Karpas-422 (cell line): Measurements from ENCODE around the gene ARL4D. TPM values are rescaled to one million over a fixed set of nuclear protein-coding genes. Genes with fewer than 3 reads are reported as not detected.
"Not testable (repeated sequence)": the region's sequence is repeated elsewhere in the genome, so short reads cannot be mapped to it uniquely, and the experiment has no call there.

Experiments used
- DNase-seq: peaks from one replicate; pipeline ENCODE4 v3.0.0-alpha.2; 2015
- H2AFZ ChIP-seq: fragments of 200-600 bp; sonication (generic); 2 replicates; pipeline ENCODE4 v1.6.1; 2014; ENCODE audit warnings: antibody characterized with exemption, low read length, mixed read lengths
- H3K27ac ChIP-seq: fragments of 200-600 bp; sonication (generic); 2 replicates; pipeline ENCODE4 v1.5.1; 2014; ENCODE audit warnings: mild to moderate bottlenecking, low read length, moderate library complexity
- H3K27me3 ChIP-seq: fragments of 200-600 bp; sonication (generic); 2 replicates; pipeline ENCODE4 v1.6.1; 2014; ENCODE audit warnings: low read length, mixed read lengths
- H3K36me3 ChIP-seq: fragments of 200-600 bp; sonication (generic); 2 replicates; pipeline ENCODE4 v1.6.1; 2014; ENCODE audit warnings: low read length, mixed read lengths; ENCODE audit not compliant: insufficient read depth
- H3K4me1 ChIP-seq: fragments of 200-600 bp; sonication (generic); 2 replicates; pipeline ENCODE4 v1.6.1; 2014; ENCODE audit warnings: mild to moderate bottlenecking, low read length, mixed read lengths
- H3K4me2 ChIP-seq: fragments of 200-600 bp; sonication (generic); 2 replicates; pipeline ENCODE4 v1.6.1; 2014; ENCODE audit warnings: low read length, low read depth, mild to moderate bottlenecking; ENCODE audit not compliant: poor library complexity, severe bottlenecking
- H3K4me3 ChIP-seq: fragments of 200-600 bp; sonication (generic); 2 replicates; pipeline ENCODE4 v1.5.1; 2014; ENCODE audit warnings: mild to moderate bottlenecking, antibody characterized with exemption, low read length, mixed read lengths
- H3K79me2 ChIP-seq: fragments of 200-600 bp; sonication (generic); 2 replicates; pipeline ENCODE4 v1.6.1; 2014; ENCODE audit warnings: mild to moderate bottlenecking, low read length, mixed read lengths
- H3K9ac ChIP-seq: fragments of 200-600 bp; sonication (generic); 2 replicates; pipeline ENCODE4 v1.6.0; 2014; ENCODE audit warnings: low read length
- H3K9me2 ChIP-seq: fragments of 200-600 bp; sonication (generic), shearing (Covaris generic); replicated peaks from 2 replicates; pipeline ENCODE4 v1.6.0; 2014; ENCODE audit warnings: mild to moderate bottlenecking, low read length, moderate library complexity; ENCODE audit not compliant: insufficient read depth
- H3K9me3 ChIP-seq: fragments of 300-700, 200-600 bp; sonication (generic); 2 replicates; pipeline ENCODE4 v1.6.1; 2014; ENCODE audit warnings: low read length, mixed read lengths
- H4K20me1 ChIP-seq: fragments of 200-600 bp; sonication (generic); 2 replicates; pipeline ENCODE4 v1.6.1; 2014; ENCODE audit warnings: mild to moderate bottlenecking, antibody characterized with exemption, low read length, low read depth; ENCODE audit not compliant: insufficient read depth
- total RNA-seq: library from RNA; depleted of rRNA; stranded (reverse); fragments of >200 nt; shearing (Covaris generic); gene quantifications from 2 replicates; pipeline ENCODE4 v1.2.3, GENCODE V29; 2014; ENCODE audit warnings: low replicate concordance

The ARL4D gene
- total RNA-seq, 1 experiment from 2014 or later, result not detected

GRCh38 chr17:43375915-43376314 is 22.9 kb upstream of the ARL4D start:
- not testable (repeated sequence) for H3K4me2 ChIP-seq, H3K27ac ChIP-seq, H3K79me2 ChIP-seq, DNase-seq, H3K9ac ChIP-seq, H3K27me3 ChIP-seq, H2AFZ ChIP-seq, H3K4me3 ChIP-seq, H3K9me2 ChIP-seq, H4K20me1 ChIP-seq, H3K36me3 ChIP-seq
- H3K4me1 ChIP-seq, result peaks cover 14% of the 10 kb centered on the region
- H3K9me3 ChIP-seq, result peaks cover 10% of the 10 kb centered on the region

GRCh38 chr17:43377056-43377810 is 21.6 kb upstream of the ARL4D start:
- H3K9me2 ChIP-seq, result no peaks in the 10 kb centered on the region
- DNase-seq, result no peak
- no peaks in the 10 kb centered on the region for H4K20me1 ChIP-seq
- no peaks in the 10 kb centered on the region; the same call in 1 of the 2 replicates for H3K36me3 ChIP-seq
- H3K79me2 ChIP-seq, result no peaks in the 10 kb centered on the region
- no peak overlapping the region for H3K9ac ChIP-seq
- no peak overlapping the region for H3K4me3 ChIP-seq
- peaks cover 13% of the 10 kb centered on the region for H3K9me3 ChIP-seq
- H3K4me1 ChIP-seq, result peaks cover 5% of the 10 kb centered on the region
- H3K27ac ChIP-seq, result no peak overlapping the region
- H3K4me2 ChIP-seq, result no peak overlapping the region
- H3K27me3 ChIP-seq, result no peaks in the 10 kb centered on the region
- no peak overlapping the region for H2AFZ ChIP-seq

- Histone ChIP-seq H3K4me1 (no peaks in the 10 kb centered on the region), H3K27ac (no peak overlapping the region), H3K4me2 (no peak overlapping the region), H3K27me3 (no peaks in the 10 kb centered on the region), H3K9me3 (peaks cover 13% of the 10 kb centered on the region), H2AFZ (no peak overlapping the region), H4K20me1 (no peaks in the 10 kb centered on the region), H3K9ac (no peak overlapping the region), H3K9me2 (no peaks in the 10 kb centered on the region), H3K4me3 (no peak overlapping the region), H3K79me2 (no peaks in the 10 kb centered on the region), H3K36me3 (no peaks in the 10 kb centered on the region; the same call in 1 of the 2 replicates)
- DNase-seq, result no peak
Measured at GRCh38 chr17:43378766-43379165, 20.0 kb upstream of the ARL4D start.

GRCh38 chr17:43380307-43380706 is 18.5 kb upstream of the ARL4D start:
- Histone ChIP-seq H4K20me1 (no peaks in the 10 kb centered on the region), H3K36me3 (no peaks in the 10 kb centered on the region; the same call in 1 of the 2 replicates), H3K27ac (no peak overlapping the region), H3K27me3 (no peaks in the 10 kb centered on the region), H3K4me1 (no peaks in the 10 kb centered on the region), H3K9ac (no peak overlapping the region), H3K4me2 (no peak overlapping the region), H3K9me3 (peaks cover 13% of the 10 kb centered on the region), H3K9me2 (no peaks in the 10 kb centered on the region), H3K4me3 (no peak overlapping the region), H3K79me2 (no peaks in the 10 kb centered on the region), H2AFZ (no peak overlapping the region)
- no peak for DNase-seq

GRCh38 chr17:43381204-43381603 is 17.6 kb upstream of the ARL4D start:
- H4K20me1 ChIP-seq, result no peaks in the 10 kb centered on the region
- no peak overlapping the region for H2AFZ ChIP-seq
- no peaks in the 10 kb centered on the region; the same call in 1 of the 2 replicates for H3K36me3 ChIP-seq
- no peak overlapping the region for H3K27ac ChIP-seq
- no peaks in the 10 kb centered on the region for H3K9me2 ChIP-seq
- no peak overlapping the region for H3K4me3 ChIP-seq
- peaks cover 13% of the 10 kb centered on the region for H3K9me3 ChIP-seq
- H3K9ac ChIP-seq, result no peak overlapping the region
- H3K4me2 ChIP-seq, result no peak overlapping the region
- DNase-seq, result no peak
- H3K79me2 ChIP-seq, result no peaks in the 10 kb centered on the region
- no peaks in the 10 kb centered on the region for H3K4me1 ChIP-seq
- H3K27me3 ChIP-seq, result no peaks in the 10 kb centered on the region

- Histone ChIP-seq H3K36me3 (no peaks in the 10 kb centered on the region; the same call in 1 of the 2 replicates), H3K27me3 (no peaks in the 10 kb centered on the region), H3K9me2 (no peaks in the 10 kb centered on the region), H3K9ac (no peak overlapping the region), H3K4me1 (no peaks in the 10 kb centered on the region), H3K4me2 (no peak overlapping the region), H3K4me3 (no peak overlapping the region), H4K20me1 (no peaks in the 10 kb centered on the region), H3K27ac (no peak overlapping the region), H2AFZ (no peak overlapping the region), H3K9me3 (peaks cover 13% of the 10 kb centered on the region), H3K79me2 (no peaks in the 10 kb centered on the region)
- no peak for DNase-seq
Measured at GRCh38 chr17:43381621-43382020, 17.2 kb upstream of the ARL4D start.

- no peaks in the 10 kb centered on the region for H3K79me2 ChIP-seq
- no peak overlapping the region for H3K27ac ChIP-seq
- H3K9me2 ChIP-seq, result no peaks in the 10 kb centered on the region
- no peaks in the 10 kb centered on the region; the same call in 1 of the 2 replicates for H3K36me3 ChIP-seq
- H3K4me3 ChIP-seq, result no peak overlapping the region
- H3K4me2 ChIP-seq, result no peak overlapping the region
- H3K27me3 ChIP-seq, result no peaks in the 10 kb centered on the region
- no peaks in the 10 kb centered on the region for H4K20me1 ChIP-seq
- H3K4me1 ChIP-seq, result peaks cover under 1% of the 10 kb centered on the region; the same call in 1 of the 2 replicates
- DNase-seq, result no peak
- H3K9me3 ChIP-seq, result peaks cover 13% of the 10 kb centered on the region
- no peak overlapping the region for H2AFZ ChIP-seq
- H3K9ac ChIP-seq, result no peak overlapping the region
Measured at GRCh38 chr17:43382776-43383175, 16.0 kb upstream of the ARL4D start.

- H3K79me2 ChIP-seq, result no peaks in the 10 kb centered on the region
- no peaks in the 10 kb centered on the region for H3K27me3 ChIP-seq
- H4K20me1 ChIP-seq, result no peaks in the 10 kb centered on the region
- H3K9me3 ChIP-seq, result peaks cover 13% of the 10 kb centered on the region
- H3K4me3 ChIP-seq, result no peak overlapping the region
- H2AFZ ChIP-seq, result no peak overlapping the region
- H3K27ac ChIP-seq, result no peak overlapping the region
- H3K36me3 ChIP-seq, result no peaks in the 10 kb centered on the region; the same call in 1 of the 2 replicates
- H3K4me2 ChIP-seq, result no peak overlapping the region
- peaks cover 5% of the 10 kb centered on the region for H3K4me1 ChIP-seq
- H3K9ac ChIP-seq, result no peak overlapping the region
- no peaks in the 10 kb centered on the region for H3K9me2 ChIP-seq
- no peak for DNase-seq
Measured at GRCh38 chr17:43383372-43383771, 15.4 kb upstream of the ARL4D start.
